HCT116 (cell line): ENCODE results near the gene PAX2. TPM values are rescaled to one million over a fixed set of nuclear protein-coding genes. Genes with fewer than 3 reads are reported as not detected.
A peak's percentile ranks its signal among the peaks of the same experiment; 100 is the strongest.

Experiments
- ATAC-seq: fragments of 200-7000 bp; cut with Tn5 transposase; 2 replicates; pipeline ENCODE4 v1.9.1; 2020; ENCODE audit warnings: mild to moderate bottlenecking, moderate library complexity
- BruUV-seq: library from RNA; stranded (reverse); fragments of 400-500 nt; replicated peaks from 2 replicates; lab custom pipeline; 2021; lab: Mats Ljungman, UMichigan
- CTCF ChIA-PET: fragments of 300-600 bp; sonication (Branson Sonifier 250); formaldehyde crosslinking; loops from one replicate; lab custom pipeline; 2021; ENCODE audit warnings: antibody characterized with exemption; lab: Charles Lee
- POLR2A ChIA-PET: fragments of 300-600, 350-600 bp; sonication (Branson Sonifier 250); formaldehyde crosslinking; loops from one replicate; lab custom pipeline; 2021; ENCODE audit warnings: antibody characterized with exemption; lab: Charles Lee
- RAD21 ChIA-PET, 2 experiments: fragments of 300-600 bp; sonication (Branson Sonifier 250); formaldehyde crosslinking; loops; one replicate each; lab custom pipeline; 2023; ENCODE audit warnings: low total read pairs in 2 of 2; ENCODE audit not compliant: uncharacterized antibody in 2 of 2, unreplicated experiment in 2 of 2, low non-redundant PET in 1 of 2; lab: Charles Lee
- DNase-seq: peaks from one replicate; pipeline ENCODE4 v3.0.0-alpha.2; 2010; ENCODE audit warnings: low read depth, low spot score
- H2AFZ ChIP-seq: fragments of 200-600 bp; shearing (Covaris generic), sonication (generic); 2 replicates; pipeline ENCODE4 v1.6.1; 2017; ENCODE audit warnings: low read depth, mixed run types, mixed read lengths, antibody characterized with exemption, low read length; ENCODE audit not compliant: poor library complexity, severe bottlenecking
- H3K27ac ChIP-seq: 2 replicates; pipeline ENCODE4 v1.5.1; 2012; ENCODE audit warnings: low read depth, low read length
- H3K27me3 ChIP-seq: fragments of 200-600 bp; sonication (generic); 2 replicates; pipeline ENCODE4 v1.6.1; 2016; ENCODE audit warnings: mixed run types, low read length, mixed read lengths; ENCODE audit not compliant: insufficient read depth
- H3K36me3 ChIP-seq, 2 experiments: fragments of 200-500 bp in 1 of 2; fragments of 200-600 bp in 1 of 2; sonication (Bioruptor generic) in 1 of 2; sonication (generic) in 1 of 2; 2 replicates each; pipeline versions ENCODE4 v1.5.1 to v1.6.1; 2014 to 2016; ENCODE audit warnings: low read length in 2 of 2, inconsistent platforms in 1 of 2, mixed read lengths in 1 of 2, mixed run types in 1 of 2; ENCODE audit not compliant: insufficient read depth in 2 of 2, control insufficient read depth in 1 of 2
- H3K4me1 ChIP-seq, 2 experiments: fragments of 200-600 bp in 1 of 2; sonication (generic) in 1 of 2; 2 replicates each; pipeline versions ENCODE4 v1.5.1 to v1.6.1; 2012 to 2017; ENCODE audit warnings: low read length in 2 of 2, inconsistent platforms in 1 of 2, mild to moderate bottlenecking in 1 of 2, mixed read lengths in 1 of 2, mixed run types in 1 of 2, moderate library complexity in 1 of 2; ENCODE audit not compliant: insufficient read depth in 2 of 2, control insufficient read depth in 1 of 2
- H3K4me2 ChIP-seq: fragments of 200-600 bp; sonication (generic); 2 replicates; pipeline ENCODE4 v1.6.1; 2017; ENCODE audit warnings: mixed run types, low read length, mixed read lengths
- H3K4me3 ChIP-seq, 2 experiments: fragments of 200-600 bp in 1 of 2; sonication (generic) in 1 of 2; replicated peaks in 1 of 2; 2 replicates each; pipeline ENCODE4 v1.5.1; 2011 to 2016; ENCODE audit warnings: low read length in 2 of 2, control low read depth in 1 of 2, low read depth in 1 of 2, mild to moderate bottlenecking in 1 of 2, mixed read lengths in 1 of 2, mixed run types in 1 of 2
- H3K79me2 ChIP-seq: fragments of 200-600 bp; sonication (generic); 2 replicates; pipeline ENCODE4 v1.6.1; 2017; ENCODE audit warnings: mild to moderate bottlenecking, mixed run types, low read length, moderate library complexity, mixed read lengths; ENCODE audit not compliant: insufficient read depth
- H3K9ac ChIP-seq: fragments of 200-600 bp; sonication (generic); 2 replicates; pipeline ENCODE4 v1.6.1; 2016; ENCODE audit warnings: low read length, mixed read lengths
- H3K9me2 ChIP-seq: fragments of 200-600 bp; sonication (generic), shearing (Covaris generic); 2 replicates; pipeline ENCODE4 v1.6.1; 2017; ENCODE audit warnings: mixed run types, mild to moderate bottlenecking, moderate library complexity; ENCODE audit not compliant: insufficient read depth
- H3K9me3 ChIP-seq, 2 experiments: fragments of 200-500 bp in 1 of 2; fragments of 200-600 bp in 1 of 2; sonication (Bioruptor generic) in 1 of 2; sonication (generic) in 1 of 2; 2 replicates each; pipeline ENCODE4 v1.6.1; 2014 to 2017; ENCODE audit warnings: low read length in 2 of 2, mixed read lengths in 2 of 2, inconsistent platforms in 1 of 2, low read depth in 1 of 2, mild to moderate bottlenecking in 1 of 2, mixed run types in 1 of 2, moderate library complexity in 1 of 2; ENCODE audit not compliant: control insufficient read depth in 1 of 2, insufficient read depth in 1 of 2
- H4K20me1 ChIP-seq: fragments of 200-600 bp; sonication (generic), shearing (Covaris generic); 2 replicates; pipeline ENCODE4 v1.6.1; 2017; ENCODE audit warnings: mixed run types, mild to moderate bottlenecking, moderate library complexity; ENCODE audit not compliant: insufficient read depth
- RAD21 ChIP-seq: IDR thresholded peaks from 2 replicates; pipeline ENCODE4 v1.6.1; 2012; ENCODE audit warnings: low read depth, mild to moderate bottlenecking
- SIN3A ChIP-seq: IDR thresholded peaks from 2 replicates; pipeline ENCODE4 v1.6.1; 2012; ENCODE audit warnings: low read depth
- TCF7L2 ChIP-seq: IDR thresholded peaks from 2 replicates; pipeline ENCODE4 v1.7.0; 2011; ENCODE audit warnings: borderline replicate concordance, inconsistent platforms; ENCODE audit not compliant: insufficient read depth, insufficient read length; ENCODE audit errors: extremely low read depth
- YY1 ChIP-seq: IDR thresholded peaks from 2 replicates; pipeline ENCODE4 v1.6.1; 2011; ENCODE audit warnings: low read length, low read depth, moderate library complexity, mild to moderate bottlenecking; ENCODE audit not compliant: insufficient replicate concordance; ENCODE audit errors: extremely low read depth
- ZNF274 ChIP-seq: fragments of 200-500 bp; sonication (Bioruptor generic); IDR thresholded peaks from 2 replicates; pipeline ENCODE4 v1.6.1; 2014; ENCODE audit warnings: mild to moderate bottlenecking, low read depth, low read length, inconsistent platforms
- intact Hi-C: fragments of 100-400 bp; cut with micrococcal nuclease; formaldehyde crosslinking; loops from 2 replicates; pipeline ENCODE4 v1.10.0; 2022
- total RNA-seq: library from RNA; stranded (reverse); gene quantifications from one replicate; pipeline ENCODE4 v1.2.1, GENCODE V29; 2021; ENCODE audit not compliant: unreplicated experiment
- TF ChIP-seq, protein P1 (sequence below): IDR thresholded peaks from 2 replicates; pipeline ENCODE4 v1.6.1; 2012
- TF ChIP-seq, protein P2 (sequence below), 3 experiments: fragments of 200-600 bp in 1 of 3; sonication (generic) in 1 of 3; IDR thresholded peaks in 2 of 3; conservative IDR thresholded peaks in 1 of 3; 2 replicates each; pipeline ENCODE4 v1.5.1; 2012 to 2017; ENCODE audit warnings: low read depth in 2 of 3, low read length in 2 of 3, antibody characterized with exemption in 1 of 3, borderline replicate concordance in 1 of 3, control low read depth in 1 of 3, mild to moderate bottlenecking in 1 of 3, mixed read lengths in 1 of 3, mixed run types in 1 of 3, moderate library complexity in 1 of 3; ENCODE audit not compliant: insufficient read depth in 1 of 3

Gene PAX2
- total RNA-seq, 1 experiment from 2014 or later: 5.0 TPM

DNA sequence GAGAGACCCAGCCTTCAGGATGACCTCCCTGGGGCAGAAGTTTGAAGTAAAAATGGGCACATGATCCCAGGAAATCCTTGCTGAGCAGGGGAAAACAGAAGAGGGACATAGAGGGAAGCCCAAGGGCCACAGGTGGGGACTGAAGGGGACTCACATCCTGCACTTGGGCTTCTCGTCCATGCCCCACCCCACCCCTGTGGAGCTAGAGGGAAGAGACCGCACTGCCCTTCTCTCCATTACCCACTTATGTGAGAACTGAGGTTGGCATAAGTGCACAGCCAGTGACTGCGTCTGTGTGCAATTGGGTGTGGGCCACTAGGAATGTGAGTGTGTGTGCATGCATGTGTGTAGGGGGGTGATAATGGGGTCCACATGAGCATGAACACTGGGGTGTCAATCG is 124.0 kb downstream of the PAX2 start (continued):
- no peak for TF ChIP-seq YY1
- TF ChIP-seq TCF7L2: no peak
- no peak for TF ChIP-seq SIN3A

- intact Hi-C loops: loop anchor here (1.0 kb wide), 2 partner anchors 201 to 310 kb away; no protein-coding TSS in a partner anchor
- BruUV-seq: no TSS peak
- Histone ChIP-seq H3K9me3 (no peaks in the 10 kb centered on the region), H4K20me1 (no peaks in the 10 kb centered on the region), H3K36me3 (no peaks in the 10 kb centered on the region), H3K79me2 (no peaks in the 10 kb centered on the region), H3K4me2 (no peak overlapping the region), H3K9ac (no peak overlapping the region), H3K4me1 (peaks cover 0 to 7% of the 10 kb centered on the region in 2 experiments; a peak in 1 of 4 replicates), H3K9me2 (no peaks in the 10 kb centered on the region), H3K27ac (no peak overlapping the region), H2AFZ (peak overlapping the region; percentile 19), H3K4me3 (no peak overlapping the region), H3K27me3 (no peaks in the 10 kb centered on the region)
- CTCF ChIA-PET: interaction anchor here (0.7 to 3.1 kb wide), 18 partner anchors 11 to 569 kb away, joined by 3 to 48 read pairs (median 6); partner anchors contain the start of genes HIF1AN and PAX2
- POLR2A ChIA-PET: no interaction called here
- ATAC-seq (peak; percentile 96), DNase-seq (peak; percentile 51)
- TF ChIP-seq TCF7L2 (no peak), ZNF274 (no peak), YY1 (peak; percentile 28), RAD21 (peak; percentile 94)
- TF ChIP-seq, protein P1, sequence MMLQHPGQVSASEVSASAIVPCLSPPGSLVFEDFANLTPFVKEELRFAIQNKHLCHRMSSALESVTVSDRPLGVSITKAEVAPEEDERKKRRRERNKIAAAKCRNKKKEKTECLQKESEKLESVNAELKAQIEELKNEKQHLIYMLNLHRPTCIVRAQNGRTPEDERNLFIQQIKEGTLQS: no peak
- TF ChIP-seq, protein P2, sequence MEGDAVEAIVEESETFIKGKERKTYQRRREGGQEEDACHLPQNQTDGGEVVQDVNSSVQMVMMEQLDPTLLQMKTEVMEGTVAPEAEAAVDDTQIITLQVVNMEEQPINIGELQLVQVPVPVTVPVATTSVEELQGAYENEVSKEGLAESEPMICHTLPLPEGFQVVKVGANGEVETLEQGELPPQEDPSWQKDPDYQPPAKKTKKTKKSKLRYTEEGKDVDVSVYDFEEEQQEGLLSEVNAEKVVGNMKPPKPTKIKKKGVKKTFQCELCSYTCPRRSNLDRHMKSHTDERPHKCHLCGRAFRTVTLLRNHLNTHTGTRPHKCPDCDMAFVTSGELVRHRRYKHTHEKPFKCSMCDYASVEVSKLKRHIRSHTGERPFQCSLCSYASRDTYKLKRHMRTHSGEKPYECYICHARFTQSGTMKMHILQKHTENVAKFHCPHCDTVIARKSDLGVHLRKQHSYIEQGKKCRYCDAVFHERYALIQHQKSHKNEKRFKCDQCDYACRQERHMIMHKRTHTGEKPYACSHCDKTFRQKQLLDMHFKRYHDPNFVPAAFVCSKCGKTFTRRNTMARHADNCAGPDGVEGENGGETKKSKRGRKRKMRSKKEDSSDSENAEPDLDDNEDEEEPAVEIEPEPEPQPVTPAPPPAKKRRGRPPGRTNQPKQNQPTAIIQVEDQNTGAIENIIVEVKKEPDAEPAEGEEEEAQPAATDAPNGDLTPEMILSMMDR (IDR thresholded peaks at IDR 0.05 in 2 of 3, conservative IDR thresholded peaks at IDR 0.05 in 1 of 3; ENCODE audit: borderline replicate concordance in 1 of 3, insufficient read depth in 1 of 3, low read depth in 2 of 3, low read length in 2 of 3): peak; percentile 88 to 95 (median 94)
- RAD21 ChIA-PET: interaction anchor here (0.6 to 1.0 kb wide), 4 partner anchors 304 to 310 kb away, joined by 3 to 5 read pairs (median 4); no protein-coding TSS in a partner anchor
Observed at GRCh38 chr10:100872034-100872791, 126.8 kb downstream of the PAX2 start.
